Ovary (tissue), 9 donors: ENCODE measurements around the gene SPP1. TPM values are rescaled to one million over a fixed set of nuclear protein-coding genes. Genes with fewer than 3 reads are reported as not detected.

Experiments
- DNase-seq, 5 donors: peaks; one replicate each; pipeline ENCODE4 v3.0.0-alpha.2; 2019 to 2020
- H3K27ac ChIP-seq, 2 donors: fragments of 200-600 bp; one replicate each; pipeline versions ENCODE4 v1.5.1 to v1.8.0; 2019 to 2022
- H3K27me3 ChIP-seq: fragments of 200-600 bp; one replicate; pipeline ENCODE4 v1.8.0; 2022
- H3K36me3 ChIP-seq: fragments of 200-600 bp; sonication (generic); one replicate; pipeline ENCODE4 v1.5.1; 2019
- H3K4me1 ChIP-seq: one replicate; pipeline ENCODE4 v1.8.1; 2013; ENCODE audit warnings: mild to moderate bottlenecking, moderate library complexity; ENCODE audit not compliant: insufficient read depth
- H3K4me3 ChIP-seq: fragments of 200-600 bp; sonication (generic); one replicate; pipeline ENCODE4 v1.5.1; 2017
- H3K9me3 ChIP-seq, 2 donors: fragments of 200-600 bp in 1 of 2; sonication (generic) in 1 of 2; one replicate each; pipeline versions ENCODE4 v1.5.1 to v1.8.1; 2013 to 2019; ENCODE audit warnings: mild to moderate bottlenecking in 1 of 2, moderate library complexity in 1 of 2
- EP300 ChIP-seq: sonication (generic); formaldehyde crosslinking; IDR thresholded peaks from one replicate; pipeline ENCODE4 v1.6.1; 2017; ENCODE audit warnings: antibody characterized with exemption
- POLR2A ChIP-seq: fragments of 450-650 bp; IDR thresholded peaks from one replicate; pipeline ENCODE4 v1.6.1; 2017; ENCODE audit warnings: antibody characterized with exemption, mild to moderate bottlenecking, moderate library complexity
- WGBS, 3 donors: extraction: QIAGEN DNeasy Blood & Tissue Kit in 1 of 3; methylation state at CpG; one replicate each; pipeline versions ENCODE4 v1.1.5 to v1.1.7; 2013 to 2017; 5-methylcytosine and 5-hydroxymethylcytosine counted together
- intact Hi-C, 4 donors: fragments of 100-400 bp; cut with DNase I; formaldehyde crosslinking; loops; one replicate each; pipeline versions ENCODE4 v1.11.0 to v1.15.1; 2022 to 2023
- polyA plus RNA-seq, 2 donors: library from polyadenylated mRNA; stranded (reverse); fragments of 200-250 nt in 1 of 2; fragments of 350-450 nt in 1 of 2; fragmentation: Illumina TruSeq in 1 of 2; extraction: RNeasy Lipid Tissue Mini Kit (QIAGEN cat#74804) in 1 of 2; gene quantifications; one replicate each; pipeline ENCODE4 v1.2.3, GENCODE V29; 2013 to 2014
- total RNA-seq, 7 donors: library from RNA; depleted of rRNA in 2 of 7; stranded (reverse); fragments of >200 nt in 2 of 7; fragmentation: NEBNext Ultra II Directional in 3 of 7; extraction: Animal tissue kit (Norgen Biotek cat#: 25700) in 3 of 7; gene quantifications; one replicate each; pipeline versions ENCODE4 v1.1.0 to v1.2.4, GENCODE V29; 2016 to 2023
- TF ChIP-seq, protein P1 (sequence below), 3 donors: fragments of 450-650 bp in 2 of 3; fragments of 200-600 bp in 1 of 3; IDR thresholded peaks; one replicate each; pipeline versions ENCODE4 v1.5.1 to v1.8.0; 2016 to 2022; ENCODE audit warnings: antibody characterized with exemption in 3 of 3, mild to moderate bottlenecking in 1 of 3
- donor health status: DM: no; HTN: no; CAD: no; lungs with moderate emphysema.
- donor health status: DM: no; HTN: no; CAD: no.
- donor health status: Bipolar disorder and iron deficiency.
- donor health status: DM: yes; HTN: yes; CAD: no.
- donor health status: DM: no; HTN: no; CAD: no.
- donor health status: DM: yes; HTN: yes; CAD: no.

The SPP1 gene
- total and polyA plus RNA-seq, 9 donors, result 5.6 to 88.7 (median 23.7) TPM

DNA sequence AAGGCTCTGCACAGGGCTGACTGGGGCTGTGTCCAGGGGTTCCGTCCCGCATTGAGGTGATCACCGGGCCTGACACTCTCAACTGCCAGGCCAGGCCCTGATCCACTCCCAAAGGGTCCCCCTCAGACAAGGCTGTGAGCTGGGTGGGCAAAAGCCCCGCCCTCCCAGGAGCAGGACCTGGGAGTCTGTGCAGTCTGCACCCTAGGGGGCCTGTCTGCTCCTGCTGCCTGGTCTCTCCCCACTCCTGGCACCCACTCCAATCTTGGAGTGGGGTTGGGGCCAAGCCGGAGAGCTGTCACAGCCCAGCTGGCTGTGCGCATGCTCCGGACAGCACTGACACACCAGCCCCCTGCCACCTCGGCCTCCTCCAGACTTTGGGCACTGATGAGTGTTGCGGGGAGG is 9.4 kb upstream of the SPP1 start:
- intact Hi-C loops, result loop anchor here in 1 of 4 donors (10.0 kb wide), 1 partner anchor 101 kb away; no protein-coding TSS in a partner anchor
- Histone ChIP-seq H3K4me3 (no peak overlapping the region), H3K27ac (no peak overlapping the region), H3K4me1 (no peaks in the 10 kb centered on the region), H3K9me3 (no peaks in the 10 kb centered on the region), H3K27me3 (no peaks in the 10 kb centered on the region), H3K36me3 (no peaks in the 10 kb centered on the region)
- no peak for DNase-seq
- WGBS, 3 donors, result 94 to 98% (median 96%) methylated on average over 8 to 9 of the region's 9 CpGs
- TF ChIP-seq POLR2A, result no peak
- TF ChIP-seq EP300, result no peak
- TF ChIP-seq, protein P1, sequence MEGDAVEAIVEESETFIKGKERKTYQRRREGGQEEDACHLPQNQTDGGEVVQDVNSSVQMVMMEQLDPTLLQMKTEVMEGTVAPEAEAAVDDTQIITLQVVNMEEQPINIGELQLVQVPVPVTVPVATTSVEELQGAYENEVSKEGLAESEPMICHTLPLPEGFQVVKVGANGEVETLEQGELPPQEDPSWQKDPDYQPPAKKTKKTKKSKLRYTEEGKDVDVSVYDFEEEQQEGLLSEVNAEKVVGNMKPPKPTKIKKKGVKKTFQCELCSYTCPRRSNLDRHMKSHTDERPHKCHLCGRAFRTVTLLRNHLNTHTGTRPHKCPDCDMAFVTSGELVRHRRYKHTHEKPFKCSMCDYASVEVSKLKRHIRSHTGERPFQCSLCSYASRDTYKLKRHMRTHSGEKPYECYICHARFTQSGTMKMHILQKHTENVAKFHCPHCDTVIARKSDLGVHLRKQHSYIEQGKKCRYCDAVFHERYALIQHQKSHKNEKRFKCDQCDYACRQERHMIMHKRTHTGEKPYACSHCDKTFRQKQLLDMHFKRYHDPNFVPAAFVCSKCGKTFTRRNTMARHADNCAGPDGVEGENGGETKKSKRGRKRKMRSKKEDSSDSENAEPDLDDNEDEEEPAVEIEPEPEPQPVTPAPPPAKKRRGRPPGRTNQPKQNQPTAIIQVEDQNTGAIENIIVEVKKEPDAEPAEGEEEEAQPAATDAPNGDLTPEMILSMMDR (IDR thresholded peaks at IDR 0.05), result no peak

DNA sequence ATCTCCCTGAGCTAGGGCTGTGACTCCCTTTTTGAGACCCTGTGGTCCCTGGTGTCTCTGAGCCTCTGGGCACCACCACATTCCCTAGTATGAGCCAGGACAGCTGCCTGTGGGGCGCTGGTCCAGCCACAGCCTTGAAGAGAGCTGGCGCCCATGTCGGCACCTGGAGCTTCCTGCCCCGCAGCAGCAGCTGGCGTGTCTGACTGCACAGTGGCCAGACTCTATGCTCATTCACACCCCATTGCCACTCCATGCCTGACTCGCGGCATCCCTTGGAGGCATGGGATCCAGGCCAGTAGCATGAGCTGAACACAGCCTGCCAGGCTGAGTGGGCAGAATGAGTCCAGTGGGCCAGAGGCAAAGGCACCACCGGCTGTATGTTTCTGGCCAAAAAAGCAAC is 8.3 kb upstream of the SPP1 start:
- DNase-seq, result no peak
- Histone ChIP-seq H3K4me3 (no peak overlapping the region), H3K4me1 (no peaks in the 10 kb centered on the region), H3K36me3 (no peaks in the 10 kb centered on the region), H3K27me3 (no peaks in the 10 kb centered on the region), H3K27ac (no peak overlapping the region), H3K9me3 (no peaks in the 10 kb centered on the region)
- intact Hi-C loops, result loop anchor here in 1 of 4 donors (10.0 kb wide), 1 partner anchor 102 kb away; no protein-coding TSS in a partner anchor
- WGBS, 3 donors, result 81 to 93% (median 91%) methylated on average over 8 of the region's 8 CpGs
- TF ChIP-seq EP300, result no peak
- no peak for TF ChIP-seq POLR2A
- TF ChIP-seq, protein P1 (IDR thresholded peaks at IDR 0.05), result no peak

DNA sequence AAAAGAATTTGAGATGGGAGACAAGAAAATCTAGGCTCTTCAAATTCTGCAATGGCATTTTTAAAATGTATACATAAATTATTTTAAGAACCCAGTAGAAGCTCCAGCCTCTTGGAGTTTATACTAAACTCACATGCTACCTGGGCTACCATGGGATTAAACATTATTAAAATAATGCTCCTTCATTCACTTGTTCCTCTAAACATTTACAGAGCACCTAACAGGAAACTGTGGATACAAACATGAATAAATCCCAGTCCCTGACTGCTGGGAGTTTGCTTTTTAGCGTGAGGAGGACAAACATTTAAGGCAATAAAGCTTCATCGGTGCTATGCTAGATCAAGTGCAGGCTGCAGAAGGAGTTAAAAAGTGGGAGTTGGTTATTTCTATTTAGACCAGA is 5.4 kb upstream of the SPP1 start:
- H3K27me3 ChIP-seq, result no peaks in the 10 kb centered on the region
- no peaks in the 10 kb centered on the region for H3K4me1 ChIP-seq
- intact Hi-C loops, result loop anchor here in 2 of 4 donors (5.0 kb wide), 2 partner anchors 113 to 118 kb away; no protein-coding TSS in a partner anchor
- H3K36me3 ChIP-seq, result no peaks in the 10 kb centered on the region
- H3K9me3 ChIP-seq, result no peaks in the 10 kb centered on the region
- 69 to 74% (median 73%) methylated on average over 2 of the region's 2 CpGs for WGBS, 3 donors
- TF ChIP-seq EP300, result no peak
- TF ChIP-seq POLR2A, result no peak
- TF ChIP-seq, protein P1 (IDR thresholded peaks at IDR 0.05), result no peak
- H3K27ac ChIP-seq, result no peak overlapping the region
- no peak for DNase-seq
- H3K4me3 ChIP-seq, result no peak overlapping the region

DNA sequence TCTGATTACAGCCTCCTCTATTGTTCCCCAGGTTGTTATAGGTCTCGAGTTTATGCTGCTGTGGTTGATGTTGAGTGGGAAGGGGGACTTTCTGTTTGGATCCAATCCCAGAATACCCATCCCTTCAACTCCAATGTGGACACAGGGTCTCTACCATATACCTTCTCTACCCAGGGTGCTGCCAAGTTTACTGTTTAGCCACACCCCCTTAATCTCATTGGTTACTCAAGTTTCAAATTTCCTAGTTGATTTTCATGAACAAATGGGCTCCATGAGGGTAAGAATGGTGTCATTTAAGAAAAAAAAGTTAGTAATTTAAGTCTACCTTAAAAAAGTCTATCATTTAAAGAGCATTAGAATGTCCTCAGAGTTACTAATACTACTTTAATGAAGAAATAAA is 3.6 kb upstream of the SPP1 start:
- H3K36me3 ChIP-seq, result no peaks in the 10 kb centered on the region
- TF ChIP-seq POLR2A (no peak), EP300 (no peak)
- TF ChIP-seq, protein P1 (IDR thresholded peaks at IDR 0.05), result no peak
- H3K4me1 ChIP-seq, result no peaks in the 10 kb centered on the region
- intact Hi-C loops, result loop anchor here in 2 of 4 donors (5.0 kb wide), 2 partner anchors 115 to 120 kb away; no protein-coding TSS in a partner anchor
- no peak overlapping the region for H3K27ac ChIP-seq
- WGBS, 3 donors, result 48 to 86% (median 75%) methylated on average over 1 of the region's 1 CpG
- no peaks in the 10 kb centered on the region for H3K27me3 ChIP-seq
- no peak overlapping the region for H3K4me3 ChIP-seq
- no peaks in the 10 kb centered on the region for H3K9me3 ChIP-seq
- DNase-seq, result no peak
